Neural progenitor cell (in vitro differentiated cells): Measurements from ENCODE around the gene STK24. TPM values are rescaled to one million over a fixed set of nuclear protein-coding genes. Genes with fewer than 3 reads are reported as not detected.

Experiments
- DNase-seq: peaks from one replicate; pipeline ENCODE4 v3.0.0-alpha.2; 2016; ENCODE audit warnings: low spot score
- H2AFZ ChIP-seq: fragments of 200-600 bp; sonication (generic); replicated peaks from 2 replicates; pipeline ENCODE4 v1.6.1; 2016; ENCODE audit warnings: antibody characterized with exemption
- H3F3A ChIP-seq: fragments of 200-600 bp; sonication (generic); 2 replicates; pipeline ENCODE4 v1.6.1; 2016; ENCODE audit warnings: antibody characterized with exemption, low read depth
- H3K27ac ChIP-seq: fragments of 200-600 bp; sonication (generic); 2 replicates; pipeline ENCODE4 v1.5.1; 2016; ENCODE audit warnings: mild to moderate bottlenecking
- H3K27me3 ChIP-seq: fragments of 200-600 bp; sonication (generic); 2 replicates; pipeline ENCODE4 v1.6.1; 2016; ENCODE audit warnings: mild to moderate bottlenecking, moderate library complexity
- H3K36me3 ChIP-seq: fragments of 200-600 bp; sonication (generic); 2 replicates; pipeline ENCODE4 v1.5.1; 2016
- H3K4me1 ChIP-seq: fragments of 200-600 bp; sonication (generic); 2 replicates; pipeline ENCODE4 v1.6.1; 2016; ENCODE audit warnings: mixed run types
- H3K4me2 ChIP-seq: fragments of 200-600 bp; sonication (generic); 2 replicates; pipeline ENCODE4 v1.6.1; 2016
- H3K4me3 ChIP-seq: fragments of 200-600 bp; sonication (generic); 2 replicates; pipeline ENCODE4 v1.5.1; 2016
- H3K79me2 ChIP-seq: fragments of 200-600 bp; sonication (generic); 2 replicates; pipeline ENCODE4 v1.6.1; 2016; ENCODE audit warnings: low read depth
- H3K9ac ChIP-seq: fragments of 200-600 bp; sonication (generic); 2 replicates; pipeline ENCODE4 v1.6.1; 2016
- H3K9me3 ChIP-seq: fragments of 200-600 bp; sonication (generic); 2 replicates; pipeline ENCODE4 v1.5.1; 2016; ENCODE audit warnings: low read depth
- H4K20me1 ChIP-seq: fragments of 200-600 bp; sonication (generic); 2 replicates; pipeline ENCODE4 v1.6.1; 2016; ENCODE audit warnings: low read depth
- H3K27ac Mint-ChIP-seq: 3 replicates; pipeline ENCODE4 v1.8.0; 2021; ENCODE audit warnings: mixed read lengths
- H3K27me3 Mint-ChIP-seq: 2 replicates; pipeline ENCODE4 v1.8.0; 2022; ENCODE audit warnings: low read depth, mild to moderate bottlenecking, inconsistent platforms, moderate library complexity, mixed read lengths; ENCODE audit not compliant: insufficient read depth
- H3K36me3 Mint-ChIP-seq: 3 replicates; pipeline ENCODE4 v1.8.0; 2021; ENCODE audit warnings: mixed read lengths
- H3K4me1 Mint-ChIP-seq: 3 replicates; pipeline ENCODE4 v1.8.0; 2021; ENCODE audit warnings: mixed read lengths
- H3K4me3 Mint-ChIP-seq: 3 replicates; pipeline ENCODE4 v1.8.0; 2021; ENCODE audit warnings: mild to moderate bottlenecking, moderate library complexity, mixed read lengths
- H3K9me3 Mint-ChIP-seq: 3 replicates; pipeline ENCODE4 v1.8.0; 2020; ENCODE audit warnings: mixed read lengths
- CTCF ChIP-seq: fragments of 200-600 bp; sonication (generic); IDR thresholded peaks from 2 replicates; pipeline ENCODE4 v1.5.1; 2017; ENCODE audit warnings: antibody characterized with exemption, mild to moderate bottlenecking
- EZH2 ChIP-seq: fragments of 200-600 bp; sonication (generic); IDR thresholded peaks from 2 replicates; pipeline ENCODE4 v1.6.1; 2017; ENCODE audit warnings: antibody characterized with exemption, mild to moderate bottlenecking, moderate library complexity
- EZH2phosphoT487 ChIP-seq: fragments of 200-600 bp; sonication (generic); IDR thresholded peaks from 2 replicates; pipeline ENCODE4 v1.6.1; 2017; ENCODE audit warnings: antibody characterized with exemption
- total RNA-seq: library from RNA; depleted of rRNA; stranded (reverse); fragments of >200 nt; gene quantifications from 2 replicates; pipeline ENCODE4 v1.2.3, GENCODE V29; 2015; ENCODE audit warnings: low replicate concordance

The STK24 gene
- total RNA-seq, 1 donor from 2014 or later = 330 TPM

GRCh38 chr13:98496479-98496791 lies 80.5 kb downstream of the STK24 start:
- H3K4me1 ChIP-seq = peaks cover 47% of the 10 kb centered on the region
- no peaks in the 10 kb centered on the region for H3K9me3 ChIP-seq
- Mint-ChIP-seq H3K4me3 (no peak overlapping the region), H3K4me1 (peaks cover 60% of the 10 kb centered on the region), H3K27ac (peak overlapping the region; percentile 50), H3K27me3 (peaks cover 2% of the 10 kb centered on the region), H3K9me3 (peaks cover 2% of the 10 kb centered on the region), H3K36me3 (peaks cover 26% of the 10 kb centered on the region)
- peaks cover 98% of the 10 kb centered on the region for H3K79me2 ChIP-seq
- H4K20me1 ChIP-seq = peaks cover 82% of the 10 kb centered on the region
- no peak overlapping the region for H3K9ac ChIP-seq
- DNase-seq = no peak
- H3K4me3 ChIP-seq = no peak overlapping the region
- no peak overlapping the region for H2AFZ ChIP-seq
- no peaks in the 10 kb centered on the region for H3K27me3 ChIP-seq
- H3K27ac ChIP-seq = peak overlapping the region; percentile 72
- peaks cover 35% of the 10 kb centered on the region for H3F3A ChIP-seq
- TF ChIP-seq CTCF (no peak), EZH2phosphoT487 (no peak), EZH2 (no peak)
- peak overlapping the region; percentile 23 for H3K4me2 ChIP-seq
- no peaks in the 10 kb centered on the region for H3K36me3 ChIP-seq

- H3K4me3 Mint-ChIP-seq = no peak overlapping the region
- TF ChIP-seq EZH2 (no peak), CTCF (no peak), EZH2phosphoT487 (no peak)
- H3K4me1 Mint-ChIP-seq = peaks cover 64% of the 10 kb centered on the region
- H3K79me2 ChIP-seq = peaks cover 98% of the 10 kb centered on the region
- no peak overlapping the region for H3K9ac ChIP-seq
- H3K4me1 ChIP-seq = peaks cover 53% of the 10 kb centered on the region
- no peak overlapping the region for H3K4me3 ChIP-seq
- peaks cover 84% of the 10 kb centered on the region for H4K20me1 ChIP-seq
- peaks cover 2% of the 10 kb centered on the region for H3K27me3 Mint-ChIP-seq
- peak overlapping the region; percentile 72 for H3K27ac ChIP-seq
- peaks cover 28% of the 10 kb centered on the region for H3K36me3 Mint-ChIP-seq
- peak overlapping the region; percentile 23 for H3K4me2 ChIP-seq
- no peak overlapping the region for H2AFZ ChIP-seq
- H3K36me3 ChIP-seq = no peaks in the 10 kb centered on the region
- DNase-seq = peak; percentile 48
- peak overlapping the region; percentile 68 for H3K27ac Mint-ChIP-seq
- peaks cover 2% of the 10 kb centered on the region for H3K9me3 Mint-ChIP-seq
- peaks cover 35% of the 10 kb centered on the region for H3F3A ChIP-seq
- no peaks in the 10 kb centered on the region for H3K9me3 ChIP-seq
- H3K27me3 ChIP-seq = no peaks in the 10 kb centered on the region
These were observed 81.1 kb downstream of the STK24 start for GRCh38 chr13:98495627-98496478.

GRCh38 chr13:98494769-98495168 lies 82.1 kb downstream of the STK24 start:
- Histone ChIP-seq H3K9ac (no peak overlapping the region), H4K20me1 (peaks cover 85% of the 10 kb centered on the region), H3K9me3 (no peaks in the 10 kb centered on the region), H3K79me2 (peaks cover 98% of the 10 kb centered on the region), H3K36me3 (no peaks in the 10 kb centered on the region), H3K27me3 (no peaks in the 10 kb centered on the region), H3K4me3 (no peak overlapping the region), H3F3A (peaks cover 35% of the 10 kb centered on the region), H3K4me1 (peaks cover 57% of the 10 kb centered on the region), H2AFZ (no peak overlapping the region), H3K27ac (peak overlapping the region; percentile 72), H3K4me2 (no peak overlapping the region)
- peaks cover 2% of the 10 kb centered on the region for H3K9me3 Mint-ChIP-seq
- H3K36me3 Mint-ChIP-seq = peaks cover 20% of the 10 kb centered on the region
- no peak for TF ChIP-seq CTCF
- TF ChIP-seq EZH2 = no peak
- TF ChIP-seq EZH2phosphoT487 = no peak
- peak overlapping the region; percentile 50 for H3K27ac Mint-ChIP-seq
- DNase-seq = no peak
- peaks cover 2% of the 10 kb centered on the region for H3K27me3 Mint-ChIP-seq
- H3K4me3 Mint-ChIP-seq = no peak overlapping the region
- H3K4me1 Mint-ChIP-seq = peaks cover 68% of the 10 kb centered on the region
